Esophagus muscularis mucosa (tissue), 4 donors: ENCODE measurements around the gene PXT1. TPM values are rescaled to one million over a fixed set of nuclear protein-coding genes. Genes with fewer than 3 reads are reported as not detected.

Experiments used
- DNase-seq: peaks from one replicate; pipeline ENCODE4 v3.0.0-alpha.2; 2017; ENCODE audit errors: extremely low spot score
- H3K27ac ChIP-seq, 4 donors: fragments of 200-600 bp; sonication (generic); replicated peaks in 1 of 4; 1 replicate in 3 of 4; 2 replicates in 1 of 4; pipeline ENCODE4 v1.5.1; 2016 to 2019; ENCODE audit warnings: mild to moderate bottlenecking in 1 of 4
- H3K27me3 ChIP-seq, 4 donors: fragments of 200-600 bp; sonication (generic); one replicate each; pipeline versions ENCODE4 v1.5.1 to v1.6.0; 2016 to 2019
- H3K36me3 ChIP-seq, 4 donors: fragments of 200-600 bp; sonication (generic); one replicate each; pipeline ENCODE4 v1.5.1; 2016 to 2019
- H3K4me1 ChIP-seq, 4 donors: fragments of 200-600 bp; sonication (generic); one replicate each; pipeline ENCODE4 v1.5.1; 2016 to 2019
- H3K4me3 ChIP-seq, 4 donors: fragments of 200-600 bp; sonication (generic); 1 replicate in 2 of 4; 2 replicates in 2 of 4; pipeline ENCODE4 v1.5.1; 2016 to 2019; ENCODE audit warnings: mild to moderate bottlenecking in 4 of 4, moderate library complexity in 1 of 4
- H3K9me3 ChIP-seq, 4 donors: fragments of 200-600 bp; sonication (generic); 1 replicate in 3 of 4; 2 replicates in 1 of 4; pipeline ENCODE4 v1.5.1; 2016 to 2019
- EP300 ChIP-seq: sonication (generic); formaldehyde crosslinking; IDR thresholded peaks from one replicate; pipeline ENCODE4 v1.6.1; 2017; ENCODE audit warnings: antibody characterized with exemption
- POLR2A ChIP-seq: fragments of 450-650 bp; IDR thresholded peaks from one replicate; pipeline ENCODE4 v1.6.1; 2017; ENCODE audit warnings: antibody characterized with exemption, moderate library complexity, mild to moderate bottlenecking, low read depth
- POLR2AphosphoS5 ChIP-seq, 2 donors: sonication (generic); formaldehyde crosslinking; IDR thresholded peaks; one replicate each; pipeline ENCODE4 v1.6.1; 2017; ENCODE audit warnings: antibody characterized with exemption in 2 of 2
- WGBS: methylation state at CpG from one replicate; pipeline ENCODE4 v1.1.5; 2018; 5-methylcytosine and 5-hydroxymethylcytosine counted together
- intact Hi-C: fragments of 100-400 bp; cut with DNase I; formaldehyde crosslinking; loops from one replicate; pipeline ENCODE4 v1.15.1; 2023
- total RNA-seq, 4 donors: library from RNA; depleted of rRNA; stranded (reverse); fragments of >200 nt; gene quantifications; one replicate each; pipeline versions ENCODE4 v1.1.0 to v1.2.1, GENCODE V29; 2016
- TF ChIP-seq, protein P1 (sequence below), 3 experiments: fragments of 200-600 bp in 2 of 3; fragments of 450-650 bp in 1 of 3; sonication (generic) in 2 of 3; IDR thresholded peaks; one replicate each; pipeline ENCODE4 v1.5.1; 2017 to 2019; ENCODE audit warnings: antibody characterized with exemption in 3 of 3, mild to moderate bottlenecking in 2 of 3, moderate library complexity in 1 of 3

The PXT1 gene, protein sequence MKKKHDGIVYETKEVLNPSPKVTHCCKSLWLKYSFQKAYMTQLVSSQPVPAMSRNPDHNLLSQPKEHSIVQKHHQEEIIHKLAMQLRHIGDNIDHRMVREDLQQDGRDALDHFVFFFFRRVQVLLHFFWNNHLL
- total RNA-seq = not detected

DNA sequence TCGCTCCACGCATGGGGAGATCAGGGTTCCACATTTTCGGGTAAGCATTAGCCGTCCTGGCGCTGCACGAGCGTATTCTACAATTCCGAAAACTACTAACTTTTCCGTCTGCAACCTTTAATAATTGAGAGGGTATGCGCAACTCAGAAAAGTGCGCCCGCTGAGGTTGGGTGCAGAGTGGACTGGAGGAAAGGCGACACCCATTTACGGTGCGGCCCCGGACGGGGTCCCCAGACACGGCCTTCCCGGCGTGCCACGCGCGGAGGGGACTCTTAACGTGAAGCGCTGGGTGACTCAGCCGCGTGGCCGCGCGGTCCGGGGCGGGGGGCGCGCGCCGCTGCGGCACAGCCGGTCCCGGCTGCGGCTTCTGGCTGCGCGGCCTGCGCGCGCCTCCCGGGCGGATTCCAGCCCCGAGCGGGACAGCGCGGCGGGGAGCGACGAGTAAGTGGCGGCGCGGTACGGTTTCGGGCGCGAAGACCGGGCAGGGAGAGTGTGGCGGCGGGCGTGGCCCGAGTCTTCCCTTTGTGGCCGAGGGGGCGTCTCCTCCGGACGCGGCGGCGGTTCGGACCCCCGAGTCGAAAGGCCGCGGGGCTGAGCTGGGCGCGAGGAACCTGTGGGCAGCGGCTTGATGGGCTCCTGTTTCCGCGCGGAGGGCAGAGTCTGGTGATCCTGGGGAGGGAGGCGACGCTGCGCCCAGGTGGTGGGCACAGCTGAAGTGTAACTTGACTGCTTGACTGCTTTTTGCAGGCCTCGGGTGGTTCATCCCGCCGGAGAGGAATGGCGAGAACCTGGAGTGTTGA, at the start of gene PXT1, which contains the start of gene KCTD20:
TSS of gene PXT1 (minus strand) at position 184 of the 800 bp plus-strand sequence. CDS start 16,772 bp downstream, outside the sequence.
TSS of gene KCTD20 (plus strand) at position 330 of the 800 bp plus-strand sequence. CDS start 27,098 bp downstream, outside the sequence.
- intact Hi-C loops = loop anchor here (1.0 to 5.0 kb wide), 3 partner anchors 20 to 154 kb away; partner anchors contain the start of gene STK38
- peak within 1 kb of the TSS; percentile 96 to 100 (median 98) for H3K27ac ChIP-seq
- peak within 1 kb of the TSS; percentile 95 to 99 (median 96) for H3K4me3 ChIP-seq
- peak; percentile 96 for DNase-seq
- H3K27me3 ChIP-seq = no peaks in the 10 kb centered on the region
- H3K4me1 ChIP-seq = peaks cover 34 to 57% (median 49%) of the 10 kb centered on the region in 4 donors
- no peaks in the 10 kb centered on the region for H3K9me3 ChIP-seq
- 0% methylated on average over 6 of the region's 91 CpGs for WGBS
- peak; percentile 58 for TF ChIP-seq POLR2A
- peak; percentile 88 to 95 for TF ChIP-seq POLR2AphosphoS5 (IDR thresholded peaks at IDR 0.05)
- TF ChIP-seq EP300 = no peak
- TF ChIP-seq, protein P1, sequence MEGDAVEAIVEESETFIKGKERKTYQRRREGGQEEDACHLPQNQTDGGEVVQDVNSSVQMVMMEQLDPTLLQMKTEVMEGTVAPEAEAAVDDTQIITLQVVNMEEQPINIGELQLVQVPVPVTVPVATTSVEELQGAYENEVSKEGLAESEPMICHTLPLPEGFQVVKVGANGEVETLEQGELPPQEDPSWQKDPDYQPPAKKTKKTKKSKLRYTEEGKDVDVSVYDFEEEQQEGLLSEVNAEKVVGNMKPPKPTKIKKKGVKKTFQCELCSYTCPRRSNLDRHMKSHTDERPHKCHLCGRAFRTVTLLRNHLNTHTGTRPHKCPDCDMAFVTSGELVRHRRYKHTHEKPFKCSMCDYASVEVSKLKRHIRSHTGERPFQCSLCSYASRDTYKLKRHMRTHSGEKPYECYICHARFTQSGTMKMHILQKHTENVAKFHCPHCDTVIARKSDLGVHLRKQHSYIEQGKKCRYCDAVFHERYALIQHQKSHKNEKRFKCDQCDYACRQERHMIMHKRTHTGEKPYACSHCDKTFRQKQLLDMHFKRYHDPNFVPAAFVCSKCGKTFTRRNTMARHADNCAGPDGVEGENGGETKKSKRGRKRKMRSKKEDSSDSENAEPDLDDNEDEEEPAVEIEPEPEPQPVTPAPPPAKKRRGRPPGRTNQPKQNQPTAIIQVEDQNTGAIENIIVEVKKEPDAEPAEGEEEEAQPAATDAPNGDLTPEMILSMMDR (IDR thresholded peaks at IDR 0.05) = peak in 1 of 3 experiments; percentile 12
- no peaks in the 10 kb centered on the region for H3K36me3 ChIP-seq

DNA sequence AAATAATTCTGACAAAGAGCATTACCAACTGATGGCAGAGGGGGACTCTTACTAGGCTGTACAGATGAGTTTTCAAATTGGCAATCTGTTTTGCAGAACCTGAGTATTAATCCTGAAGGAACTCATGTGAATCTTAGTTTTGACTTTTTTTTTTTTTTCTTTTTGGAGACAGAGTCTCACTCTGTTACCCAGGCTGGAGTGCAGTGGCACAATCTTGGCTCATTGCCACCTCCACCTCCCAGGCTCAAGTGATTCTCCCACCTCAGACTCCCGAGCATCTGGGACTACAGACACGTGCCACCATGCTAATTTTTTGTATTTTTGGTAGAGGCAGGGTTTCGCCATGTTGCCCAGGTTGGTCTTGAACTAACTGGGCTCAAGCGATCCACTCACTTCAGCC, 49.4 kb upstream of the PXT1 start:
- Histone ChIP-seq H3K27me3 (no peaks in the 10 kb centered on the region), H3K4me1 (peaks cover 5 to 13% (median 12%) of the 10 kb centered on the region in 4 donors), H3K36me3 (peaks cover 14 to 53% (median 41%) of the 10 kb centered on the region in 4 donors), H3K9me3 (no peaks in the 10 kb centered on the region), H3K4me3 (no peak overlapping the region), H3K27ac (no peak overlapping the region)
- TF ChIP-seq, protein P1 (IDR thresholded peaks at IDR 0.05) = no peak
- TF ChIP-seq POLR2AphosphoS5 (IDR thresholded peaks at IDR 0.05) = no peak
- no peak for TF ChIP-seq EP300
- TF ChIP-seq POLR2A = no peak
- DNase-seq = no peak
- intact Hi-C loops = no loop called here
- WGBS = 77% methylated on average over 4 of the region's 4 CpGs

DNA sequence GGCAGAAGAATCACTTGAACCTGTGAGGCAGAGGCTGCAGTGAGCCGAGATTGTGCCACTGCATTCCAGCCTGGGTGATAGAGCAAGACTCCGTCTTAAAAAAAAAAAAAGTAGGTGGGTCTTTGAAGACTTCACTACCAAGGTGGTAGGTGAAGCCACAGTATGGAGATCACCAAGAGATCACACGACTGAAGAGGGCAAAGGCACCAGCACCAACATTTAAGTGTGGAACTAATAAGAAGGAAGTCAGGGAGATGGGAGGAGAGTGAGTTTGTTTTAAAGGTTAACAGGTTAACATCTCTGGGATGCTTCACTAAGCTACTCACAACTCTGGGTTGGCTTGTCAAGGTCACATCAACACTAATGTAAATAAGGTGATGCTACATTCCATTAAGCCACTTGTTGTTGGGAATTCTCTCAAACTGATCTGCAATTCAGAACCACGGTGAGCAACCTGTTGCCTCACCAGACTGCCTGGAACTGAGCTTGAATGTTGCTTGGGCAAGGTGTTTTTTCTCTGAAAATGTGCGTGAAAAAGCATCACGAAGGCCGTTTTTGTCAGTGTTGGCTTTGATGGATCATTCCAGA, 48.8 kb upstream of the PXT1 start:
- H3K9me3 ChIP-seq = no peaks in the 10 kb centered on the region
- no peak for DNase-seq
- WGBS = 93% methylated on average over 7 of the region's 7 CpGs
- no peak overlapping the region for H3K27ac ChIP-seq
- no peaks in the 10 kb centered on the region for H3K27me3 ChIP-seq
- TF ChIP-seq EP300 (no peak), POLR2A (no peak), POLR2AphosphoS5 (IDR thresholded peaks at IDR 0.05) (no peak)
- TF ChIP-seq, protein P1 (IDR thresholded peaks at IDR 0.05) = no peak
- no peak overlapping the region for H3K4me3 ChIP-seq
- intact Hi-C loops = no loop called here
- peaks cover 14 to 53% (median 41%) of the 10 kb centered on the region in 4 donors for H3K36me3 ChIP-seq
- peaks cover 5 to 13% (median 12%) of the 10 kb centered on the region in 4 donors for H3K4me1 ChIP-seq

DNA sequence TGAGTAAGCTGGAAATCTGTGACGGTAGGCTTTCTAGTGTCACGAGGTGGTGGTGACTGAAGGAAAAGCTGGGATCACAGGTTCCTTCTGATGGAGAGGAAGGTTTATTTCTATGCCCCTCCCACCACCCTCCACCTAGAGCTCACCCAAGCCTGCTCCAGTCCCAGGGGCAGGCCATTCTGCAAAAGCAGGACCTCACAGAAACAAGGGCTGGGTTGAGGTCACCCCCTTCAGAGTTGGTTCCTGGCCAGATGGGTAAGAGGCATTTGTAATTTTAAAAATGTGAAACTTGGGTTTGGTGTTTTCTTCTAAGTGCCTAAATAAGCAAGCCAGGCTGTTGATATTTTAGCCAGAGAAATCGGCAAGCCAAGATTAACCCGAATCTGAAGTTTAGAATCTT, 46.8 kb upstream of the PXT1 start:
- Histone ChIP-seq H3K4me3 (no peak overlapping the region), H3K36me3 (peaks cover 0 to 53% (median 41%) of the 10 kb centered on the region in 4 donors), H3K27me3 (no peaks in the 10 kb centered on the region), H3K4me1 (peaks cover 5 to 13% (median 12%) of the 10 kb centered on the region in 4 donors), H3K9me3 (no peaks in the 10 kb centered on the region), H3K27ac (no peak overlapping the region)
- TF ChIP-seq, protein P1 (IDR thresholded peaks at IDR 0.05) = no peak
- TF ChIP-seq POLR2A (no peak), EP300 (no peak), POLR2AphosphoS5 (IDR thresholded peaks at IDR 0.05) (no peak)
- intact Hi-C loops = no loop called here
- no peak for DNase-seq
- WGBS = 80% methylated on average over 4 of the region's 4 CpGs
